Spleen (tissue), 7 donors: Measurements from ENCODE around the gene UROC1.

Experiments used
- CTCF ChIP-seq, 11 experiments: fragments of 200-600 bp in 7 of 11; fragments of 450-650 bp in 4 of 11; sonication (generic) in 4 of 11; IDR thresholded peaks in 8 of 11; conservative IDR thresholded peaks in 3 of 11; 1 replicate in 7 of 11; 2 replicates in 4 of 11; pipeline versions ENCODE4 v1.4.0 to v1.8.0; 2016 to 2021; ENCODE audit warnings: antibody characterized with exemption in 11 of 11, inconsistent platforms in 4 of 11, mild to moderate bottlenecking in 1 of 11
- POLR2A ChIP-seq, 3 donors: fragments of 450-650 bp; IDR thresholded peaks; one replicate each; pipeline ENCODE4 v1.5.1; 2017; ENCODE audit warnings: antibody characterized with exemption in 3 of 3, mild to moderate bottlenecking in 1 of 3
- donor health status: DM: no; HTN: no; CAD: no; lungs with moderate emphysema.
- donor health status: DM: no; HTN: no; CAD: no.
- donor health status: DM: no; HTN: no; CAD: no.

GRCh38 chr3:126459111-126459762 is 58.3 kb downstream of the UROC1 start:
- TF ChIP-seq POLR2A (IDR thresholded peaks at IDR 0.05) (no peak), CTCF (IDR thresholded peaks at IDR 0.05 in 8 of 11, conservative IDR thresholded peaks at IDR 0.05 in 3 of 11) (no peak)
